IMR-90 (cell line): ENCODE data around the gene PDXDC1. TPM values are rescaled to one million over a fixed set of nuclear protein-coding genes. Genes with fewer than 3 reads are reported as not detected.

Source experiments
- ATAC-seq: fragments of 200-7000 bp; cut with Tn5 transposase; 2 replicates; pipeline ENCODE4 v1.9.1; 2020; ENCODE audit warnings: low read depth, mild to moderate bottlenecking, moderate library complexity
- BruUV-seq: library from RNA; stranded (reverse); fragments of 400-500 nt; replicated peaks from 2 replicates; lab custom pipeline; 2021; lab: Mats Ljungman, UMichigan
- CTCF ChIA-PET: fragments of 300-600 bp; formaldehyde crosslinking; extraction: SDS; loops from one replicate; lab custom pipeline; 2021; ENCODE audit warnings: antibody characterized with exemption; lab: Yijun Ruan, JAX
- POLR2A ChIA-PET: fragments of 300-600 bp; sonication (Branson Sonifier 250); formaldehyde crosslinking; loops from one replicate; lab custom pipeline; 2022; ENCODE audit warnings: antibody characterized with exemption; ENCODE audit not compliant: unreplicated experiment; lab: Charles Lee
- DNase-seq: peaks from one replicate; pipeline ENCODE4 v3.0.0; 2013
- H2AFZ ChIP-seq: replicated peaks from 2 replicates; pipeline ENCODE3; 2013; ENCODE audit warnings: low read length, mild to moderate bottlenecking; ENCODE audit not compliant: poor library complexity
- H2AK5ac ChIP-seq: 2 replicates; pipeline ENCODE4 v1.6.1; 2013; ENCODE audit warnings: low read depth, low read length, inconsistent platforms
- H2AK9ac ChIP-seq: replicated peaks from 2 replicates; pipeline ENCODE3; 2013; ENCODE audit warnings: mild to moderate bottlenecking, low read depth, low read length, moderate library complexity; ENCODE audit not compliant: poor library complexity
- H2BK120ac ChIP-seq: 2 replicates; pipeline ENCODE4 v1.6.1; 2013; ENCODE audit warnings: low read depth, low read length, inconsistent platforms
- H2BK15ac ChIP-seq: 3 replicates; pipeline ENCODE4 v1.6.1; 2013; ENCODE audit warnings: low read depth, low read length, inconsistent platforms
- H2BK20ac ChIP-seq: 2 replicates; pipeline ENCODE4 v1.6.1; 2013; ENCODE audit warnings: low read depth, mild to moderate bottlenecking, inconsistent platforms, low read length, moderate library complexity
- H2BK5ac ChIP-seq: 2 replicates; pipeline ENCODE4 v1.6.1; 2013; ENCODE audit warnings: mild to moderate bottlenecking, low read depth, low read length, inconsistent platforms; ENCODE audit not compliant: poor library complexity, severe bottlenecking
- H3K14ac ChIP-seq: replicated peaks from 2 replicates; pipeline ENCODE4 v1.6.1; 2013; ENCODE audit warnings: low read depth, low read length, inconsistent platforms
- H3K18ac ChIP-seq: 2 replicates; pipeline ENCODE4 v1.6.1; 2013; ENCODE audit warnings: low read depth, low read length, control low read depth
- H3K23ac ChIP-seq: 2 replicates; pipeline ENCODE4 v1.6.1; 2013; ENCODE audit warnings: low read depth, low read length, inconsistent platforms
- H3K27ac ChIP-seq: 2 replicates; pipeline ENCODE4 v1.5.1; 2013; ENCODE audit warnings: mild to moderate bottlenecking, control low read depth, low read length; ENCODE audit not compliant: insufficient read depth
- H3K27me3 ChIP-seq: 2 replicates; pipeline ENCODE4 v1.6.1; 2013; ENCODE audit warnings: low read length; ENCODE audit not compliant: control insufficient read depth, insufficient read depth
- H3K36me3 ChIP-seq: 2 replicates; pipeline ENCODE4 v1.6.1; 2013; ENCODE audit warnings: low read length, mixed read lengths; ENCODE audit not compliant: control insufficient read depth, insufficient read depth
- H3K4ac ChIP-seq: 2 replicates; pipeline ENCODE4 v1.6.1; 2013; ENCODE audit warnings: low read depth, low read length, inconsistent platforms
- H3K4me1 ChIP-seq: 2 replicates; pipeline ENCODE4 v1.6.1; 2013; ENCODE audit warnings: low read length, mixed read lengths; ENCODE audit not compliant: control insufficient read depth, insufficient read depth
- H3K4me2 ChIP-seq: 2 replicates; pipeline ENCODE4 v1.6.1; 2013; ENCODE audit warnings: low read depth, mild to moderate bottlenecking, control low read depth, low read length, moderate library complexity
- H3K4me3 ChIP-seq: 2 replicates; pipeline ENCODE4 v1.5.1; 2013; ENCODE audit warnings: low read depth, mild to moderate bottlenecking, control low read depth, low read length, moderate library complexity; ENCODE audit not compliant: insufficient read depth
- H3K56ac ChIP-seq: 2 replicates; pipeline ENCODE4 v1.6.1; 2013; ENCODE audit warnings: low read length, inconsistent platforms; ENCODE audit not compliant: insufficient read depth; ENCODE audit errors: extremely low read depth
- H3K79me1 ChIP-seq, 2 experiments: 2 replicates each; pipeline ENCODE4 v1.6.1; 2013; ENCODE audit warnings: low read length in 2 of 2, inconsistent platforms in 1 of 2, low read depth in 1 of 2
- H3K9ac ChIP-seq: 2 replicates; pipeline ENCODE4 v1.6.1; 2013; ENCODE audit warnings: low read depth, low read length, control low read depth
- H3K9me1 ChIP-seq: 2 replicates; pipeline ENCODE4 v1.6.1; 2013; ENCODE audit warnings: low read length, inconsistent platforms; ENCODE audit not compliant: insufficient read depth
- H3K9me3 ChIP-seq: 2 replicates; pipeline ENCODE4 v1.6.1; 2013; ENCODE audit warnings: low read length; ENCODE audit not compliant: control insufficient read depth, insufficient read depth
- H4K20me1 ChIP-seq: 2 replicates; pipeline ENCODE4 v1.6.1; 2013; ENCODE audit warnings: low read length, inconsistent platforms; ENCODE audit not compliant: insufficient read depth
- H4K5ac ChIP-seq: 2 replicates; pipeline ENCODE4 v1.6.1; 2013; ENCODE audit warnings: mild to moderate bottlenecking, low read depth, low read length, control low read depth
- H4K8ac ChIP-seq, 2 experiments: 2 replicates each; pipeline ENCODE4 v1.6.1; 2013; ENCODE audit warnings: low read depth in 2 of 2, low read length in 2 of 2, control low read depth in 1 of 2, inconsistent platforms in 1 of 2
- H4K91ac ChIP-seq: 2 replicates; pipeline ENCODE4 v1.6.1; 2013; ENCODE audit warnings: low read depth, low read length, inconsistent platforms; ENCODE audit not compliant: insufficient read depth
- POLR2A ChIP-seq: IDR thresholded peaks from 2 replicates; pipeline ENCODE4 v1.6.1; 2012; ENCODE audit warnings: mild to moderate bottlenecking, low read depth, low read length
- SMC3 ChIP-seq: fragments of 150-350 bp; IDR thresholded peaks from 2 replicates; pipeline ENCODE4 v1.6.1; 2016; ENCODE audit warnings: low read depth, mild to moderate bottlenecking, antibody characterized with exemption, low read length, moderate library complexity
- WGBS, 2 experiments: methylation state at CpG; one replicate each; pipeline versions ENCODE4 v1.1.5 to v1.1.7; 2013; ENCODE audit warnings: missing lambda C conversion rate in 2 of 2; ENCODE audit not compliant: insufficient read length in 1 of 2; ENCODE audit errors: extremely low coverage in 2 of 2; 5-methylcytosine and 5-hydroxymethylcytosine counted together
- dilution Hi-C: fragments of 300-500 bp; cut with HindIII; formaldehyde crosslinking; loops from one replicate; pipeline ENCODE4 v1.14.3; 2018; ENCODE audit warnings: low sequenced_read_pairs; ENCODE audit not compliant: unreplicated experiment
- in situ Hi-C: fragments of 300-500 bp; cut with MboI; formaldehyde crosslinking; loops from 3 replicates; pipeline ENCODE4 v1.14.3; 2019; ENCODE audit warnings: low sequenced_read_pairs, inconsistent platforms, mixed read lengths
- intact Hi-C: fragments of 100-400 bp; cut with micrococcal nuclease; formaldehyde crosslinking; loops from 2 replicates; pipeline ENCODE4 v1.10.0; 2022
- polyA plus RNA-seq, 3 experiments: library from polyadenylated mRNA; depleted of rRNA; stranded (reverse); fragments of >200 nt; gene quantifications; 2 replicates each; pipeline ENCODE4 v1.2.3, GENCODE V29; 2012; ENCODE audit warnings: low replicate concordance in 1 of 3
- total RNA-seq: library from RNA; depleted of rRNA; stranded (reverse); fragments of >200 nt; gene quantifications from 2 replicates; pipeline ENCODE4 v1.2.3, GENCODE V29; 2012

The PDXDC1 gene
- total and polyA plus RNA-seq, 2 of the 4 experiments (the other 2 are of a cell fraction) = 68.7 to 117 TPM

GRCh38 chr16:14958970-14959369, 15.9 kb upstream of the PDXDC1 start:
- Histone ChIP-seq H3K4me3 (no peak overlapping the region), H3K4me1 (no peaks in the 10 kb centered on the region), H3K9me3 (peaks cover 7% of the 10 kb centered on the region), H3K9me1 (no peaks in the 10 kb centered on the region), H4K8ac (no peak overlapping the region), H3K18ac (no peak overlapping the region), H2AK5ac (no peak overlapping the region), H4K91ac (no peak overlapping the region), H4K20me1 (no peaks in the 10 kb centered on the region), H3K14ac (no peak overlapping the region), H2BK20ac (no peak overlapping the region), H3K56ac (no peak overlapping the region), H3K79me1 (no peaks in the 10 kb centered on the region), H3K23ac (no peak overlapping the region), H2AK9ac (no peak overlapping the region), H3K4ac (no peak overlapping the region), H2BK15ac (no peak overlapping the region), H4K5ac (no peak overlapping the region), H3K27me3 (peaks cover 26% of the 10 kb centered on the region), H3K4me2 (no peak overlapping the region), H2BK120ac (no peak overlapping the region), H3K9ac (no peak overlapping the region), H3K27ac (no peak overlapping the region), H2AFZ (no peak overlapping the region), H2BK5ac (no peak overlapping the region), H3K36me3 (no peaks in the 10 kb centered on the region)
- intact Hi-C loops (no loop called here), in situ Hi-C loops (loop anchor here (25.0 kb wide), 1 partner anchor 322 kb away; the partner anchor contains the start of genes BFAR and PARN), dilution Hi-C loops (no loop called here)
- ChIA-PET CTCF (no interaction called here), POLR2A (no interaction called here)
- DNase-seq (no peak), ATAC-seq (no peak)
- BruUV-seq = no TSS peak
- TF ChIP-seq POLR2A = no peak
- no peak for TF ChIP-seq SMC3
- 54% methylated on average over 3 of the region's 7 CpGs; no CpG with 5 or more reads in 1 of the 2 experiments for WGBS, 2 experiments
